ENCODE measurements around the gene APOL2.

The APOL2 gene

DNA sequence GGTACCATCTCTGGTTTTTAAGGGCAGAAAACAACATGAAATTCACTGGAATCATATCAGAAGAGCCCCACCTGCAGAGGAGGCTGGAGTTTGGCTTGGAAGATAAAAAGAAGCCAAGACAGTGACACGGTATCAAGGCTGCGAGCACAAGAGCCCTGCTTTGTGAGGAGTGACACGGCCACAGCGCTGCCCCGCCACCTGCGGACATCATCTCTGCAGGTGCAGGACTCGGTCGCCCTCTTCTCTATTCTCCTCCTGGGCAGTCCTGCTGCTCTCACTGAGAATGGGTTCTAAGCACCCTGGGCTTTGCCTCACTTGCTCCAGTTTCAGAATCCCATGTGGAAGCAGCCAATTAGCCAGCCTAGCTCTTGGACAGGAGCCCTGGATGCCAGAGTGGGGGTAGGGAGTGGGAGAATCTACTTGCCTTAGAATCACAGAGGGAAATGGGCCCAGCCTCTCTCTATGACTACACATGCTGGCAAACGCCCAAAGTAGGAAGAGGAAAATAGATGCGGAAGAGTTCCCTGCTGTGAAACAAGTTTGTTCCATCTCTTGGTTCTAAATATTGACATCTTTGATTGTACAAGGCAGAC is 54.8 kb downstream of the APOL2 start:
- DNase-seq (ENCODE audit: low read depth) = no peak
- TF ChIP-seq CTCF (IDR thresholded peaks at IDR 0.05; ENCODE audit: low read depth, low read length, missing control alignments) = no peak
- in situ Hi-C loops (cut with HindIII; ENCODE audit: low sequenced_read_pairs) = no loop called here
- H3K4me3 ChIP-seq (ENCODE audit: low read depth, low read length) = no peak overlapping the region

DNA sequence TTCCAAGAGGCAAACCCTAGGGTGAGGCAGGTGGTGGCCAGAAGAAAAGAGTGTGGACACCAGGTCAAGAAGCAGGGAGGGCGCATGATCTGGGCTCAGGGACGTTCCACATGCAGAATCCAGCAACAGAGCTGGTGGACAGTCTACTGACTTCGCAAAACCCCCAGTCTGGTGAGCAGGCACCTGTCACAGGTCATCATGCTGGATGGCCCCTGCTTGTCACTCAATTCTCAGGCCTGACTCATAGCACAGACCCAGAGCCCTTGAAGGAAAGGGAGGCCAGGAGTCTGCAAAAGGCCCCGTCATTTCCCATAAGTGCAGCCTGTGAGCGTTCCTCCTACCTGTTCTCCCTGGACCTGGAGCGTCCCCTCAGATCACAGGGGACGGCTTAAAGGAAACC is 55.9 kb downstream of the APOL2 start:
- no peak for TF ChIP-seq CTCF (IDR thresholded peaks at IDR 0.05; ENCODE audit: low read depth, low read length, missing control alignments)
- H3K4me3 ChIP-seq (ENCODE audit: low read depth, low read length) = no peak overlapping the region
- in situ Hi-C loops (cut with HindIII; ENCODE audit: low sequenced_read_pairs) = no loop called here
- DNase-seq (ENCODE audit: low read depth) = no peak

DNA sequence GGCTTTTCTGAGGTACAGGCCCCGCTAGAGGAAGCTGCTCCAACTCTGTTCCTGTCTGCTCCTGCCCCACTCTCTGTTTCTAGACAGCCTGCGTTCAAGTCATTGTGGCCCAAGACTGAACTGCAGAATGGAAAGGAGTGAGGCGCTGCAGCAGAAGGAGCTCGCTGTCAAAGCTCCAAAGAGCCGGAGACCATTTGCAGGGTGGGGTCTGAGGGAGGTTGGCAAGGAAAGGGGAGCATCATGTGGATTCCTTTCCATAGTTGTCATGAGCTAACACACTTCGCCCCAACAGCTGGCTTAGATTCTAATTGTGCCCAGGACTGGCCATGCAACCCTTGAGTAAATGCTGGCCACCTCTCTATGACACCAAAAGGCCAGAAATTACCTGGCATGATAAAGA is 56.5 kb downstream of the APOL2 start:
- in situ Hi-C loops (cut with HindIII; ENCODE audit: low sequenced_read_pairs) = no loop called here
- DNase-seq (ENCODE audit: low read depth) = no peak
- no peak for TF ChIP-seq CTCF (IDR thresholded peaks at IDR 0.05; ENCODE audit: low read depth, low read length, missing control alignments)

DNA sequence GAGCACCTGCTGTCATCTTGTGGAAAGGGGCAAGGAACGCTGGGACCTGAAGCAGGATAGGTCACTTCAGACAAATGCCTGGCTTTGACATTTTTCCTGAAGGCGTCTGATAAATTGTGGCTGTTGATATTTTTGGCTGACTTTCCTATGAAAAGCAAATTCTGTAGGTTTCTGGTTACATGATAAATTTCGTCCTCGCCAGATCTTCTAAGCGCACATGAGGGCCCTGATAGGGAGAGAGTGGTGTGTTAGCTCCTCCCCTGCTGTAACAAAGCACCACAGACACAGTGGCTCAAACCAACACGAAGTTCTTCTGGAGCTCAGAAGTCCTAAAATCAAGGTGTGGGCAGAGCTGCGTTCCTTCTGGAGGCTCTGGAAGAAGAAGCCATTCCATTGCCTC is 57.3 kb downstream of the APOL2 start:
- no peak for DNase-seq (ENCODE audit: low read depth)
- in situ Hi-C loops (cut with HindIII; ENCODE audit: low sequenced_read_pairs) = no loop called here
- H3K4me3 ChIP-seq (ENCODE audit: low read depth, low read length) = no peak overlapping the region
- no peak for TF ChIP-seq CTCF (IDR thresholded peaks at IDR 0.05; ENCODE audit: low read depth, low read length, missing control alignments)

More for the DNA sequence above, 56.5 kb downstream of the APOL2 start:
- H3K4me3 ChIP-seq (ENCODE audit: low read depth, low read length) = no peak overlapping the region

- in situ Hi-C loops (cut with HindIII; ENCODE audit: low sequenced_read_pairs) = no loop called here
- no peak for TF ChIP-seq CTCF (IDR thresholded peaks at IDR 0.05; ENCODE audit: low read depth, low read length, missing control alignments)
Observed at GRCh38 chr22:36180928-36181327, 58.4 kb downstream of the APOL2 start.

GRCh38 chr22:36180038-36180880 is 59.1 kb downstream of the APOL2 start:
- in situ Hi-C loops (cut with HindIII; ENCODE audit: low sequenced_read_pairs) = no loop called here
- DNase-seq (ENCODE audit: low read depth) = peak; percentile 33
- peak; percentile 80 for TF ChIP-seq CTCF (IDR thresholded peaks at IDR 0.05; ENCODE audit: low read depth, low read length, missing control alignments)
- H3K4me3 ChIP-seq (ENCODE audit: low read depth, low read length) = no peak overlapping the region

More at GRCh38 chr22:36180928-36181327, 58.4 kb downstream of the APOL2 start:
- DNase-seq (ENCODE audit: low read depth) = no peak
- H3K4me3 ChIP-seq (ENCODE audit: low read depth, low read length) = no peak overlapping the region
